ENCODE data around the gene SH2D3A.

DNA sequence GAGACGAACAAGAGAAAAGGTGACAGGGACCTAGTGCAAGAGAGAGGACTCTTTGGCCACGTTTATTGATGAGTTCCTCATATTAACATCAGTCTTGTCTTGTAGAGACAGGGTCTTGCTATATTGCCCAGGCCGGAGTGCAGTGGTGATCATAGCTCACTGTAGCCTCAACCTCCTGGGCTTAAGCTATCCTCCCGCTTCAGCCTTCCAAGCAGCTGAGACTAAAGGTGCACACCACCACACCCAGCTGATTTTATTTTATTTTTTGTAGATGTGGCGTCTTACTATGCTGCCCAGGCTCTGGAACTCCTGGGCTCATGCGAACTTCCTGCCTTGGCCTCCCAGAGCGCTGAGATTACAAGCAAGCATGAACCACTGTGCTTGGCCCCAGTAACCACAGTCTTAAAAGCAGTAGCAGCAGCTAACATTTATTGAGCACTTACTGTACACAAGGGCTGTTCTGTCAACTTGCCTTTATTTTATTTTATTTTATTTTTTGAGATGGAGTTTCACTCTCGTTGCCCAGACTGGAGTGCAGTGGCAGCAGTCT, 1.1 kb upstream of the SH2D3A start:
- TF ChIP-seq POLR2AphosphoS5 (IDR thresholded peaks at IDR 0.05; ENCODE audit: low read depth, low read length): no peak
- TF ChIP-seq, protein P1, sequence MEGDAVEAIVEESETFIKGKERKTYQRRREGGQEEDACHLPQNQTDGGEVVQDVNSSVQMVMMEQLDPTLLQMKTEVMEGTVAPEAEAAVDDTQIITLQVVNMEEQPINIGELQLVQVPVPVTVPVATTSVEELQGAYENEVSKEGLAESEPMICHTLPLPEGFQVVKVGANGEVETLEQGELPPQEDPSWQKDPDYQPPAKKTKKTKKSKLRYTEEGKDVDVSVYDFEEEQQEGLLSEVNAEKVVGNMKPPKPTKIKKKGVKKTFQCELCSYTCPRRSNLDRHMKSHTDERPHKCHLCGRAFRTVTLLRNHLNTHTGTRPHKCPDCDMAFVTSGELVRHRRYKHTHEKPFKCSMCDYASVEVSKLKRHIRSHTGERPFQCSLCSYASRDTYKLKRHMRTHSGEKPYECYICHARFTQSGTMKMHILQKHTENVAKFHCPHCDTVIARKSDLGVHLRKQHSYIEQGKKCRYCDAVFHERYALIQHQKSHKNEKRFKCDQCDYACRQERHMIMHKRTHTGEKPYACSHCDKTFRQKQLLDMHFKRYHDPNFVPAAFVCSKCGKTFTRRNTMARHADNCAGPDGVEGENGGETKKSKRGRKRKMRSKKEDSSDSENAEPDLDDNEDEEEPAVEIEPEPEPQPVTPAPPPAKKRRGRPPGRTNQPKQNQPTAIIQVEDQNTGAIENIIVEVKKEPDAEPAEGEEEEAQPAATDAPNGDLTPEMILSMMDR (IDR thresholded peaks at IDR 0.05): no peak
